Measurements from ENCODE around the gene ATP1A2. TPM values are rescaled to one million over a fixed set of nuclear protein-coding genes. Genes with fewer than 3 reads are reported as not detected.

ATP1A2 gene
- total and polyA plus RNA-seq, 4 donors, result 0.09 to 1.5 (median 0.29) TPM

DNA sequence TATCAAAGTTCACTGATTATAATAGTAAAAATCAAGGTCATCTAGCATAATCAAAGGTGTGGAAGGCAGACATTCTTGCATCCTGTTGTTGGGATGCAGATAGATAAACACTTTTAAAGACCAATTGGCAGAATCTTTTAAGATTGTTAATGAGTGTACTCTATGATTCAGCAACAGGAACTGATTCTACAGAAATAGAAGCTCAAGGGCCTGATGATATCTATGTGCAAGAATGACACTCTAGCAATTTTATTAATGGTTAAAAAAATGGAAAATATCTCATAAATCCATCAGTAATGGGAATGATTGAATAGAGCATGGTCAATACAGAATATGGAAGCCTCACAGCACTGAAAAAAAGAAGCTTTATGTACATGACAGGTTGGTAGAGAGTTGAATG, 33.7 kb downstream of the ATP1A2 start:
- Histone ChIP-seq H3K27me3 (ENCODE audit: control insufficient read depth in 4 of 4, insufficient read depth in 4 of 4, low read length in 3 of 4) (no peaks in the 10 kb centered on the region), H3K36me3 (ENCODE audit: control insufficient read depth in 4 of 4, insufficient read depth in 3 of 4, low read depth in 1 of 4, low read length in 3 of 4) (no peaks in the 10 kb centered on the region), H3K4me3 (ENCODE audit: low read depth in 1 of 3, low read length in 3 of 3) (no peak overlapping the region), H3K27ac (ENCODE audit: low read depth in 1 of 2, low read length in 2 of 2) (no peak overlapping the region), H3K9me3 (ENCODE audit: control insufficient read depth in 4 of 4, low read length in 3 of 4) (no peaks in the 10 kb centered on the region), H3K9ac (ENCODE audit: low read depth in 1 of 2, low read length in 2 of 2) (no peak overlapping the region), H3K4me1 (ENCODE audit: control insufficient read depth in 4 of 4, insufficient read depth in 4 of 4, low read length in 3 of 4) (no peaks in the 10 kb centered on the region)
- no peak for DNase-seq (ENCODE audit: low spot score)
- TF ChIP-seq SP1 (IDR thresholded peaks at IDR 0.05) (no peak), GABPA (IDR thresholded peaks at IDR 0.05 in 1 of 2, conservative IDR thresholded peaks at IDR 0.05 in 1 of 2) (no peak), NR2F2 (IDR thresholded peaks at IDR 0.05) (no peak), FOXA2 (IDR thresholded peaks at IDR 0.05) (no peak), YY1 (IDR thresholded peaks at IDR 0.05) (no peak), RAD21 (IDR thresholded peaks at IDR 0.05) (no peak), HNF4A (conservative IDR thresholded peaks at IDR 0.05) (no peak), JUND (IDR thresholded peaks at IDR 0.05) (no peak), TAF1 (conservative IDR thresholded peaks at IDR 0.05) (no peak), FOXA1 (IDR thresholded peaks at IDR 0.05) (no peak), HNF4G (IDR thresholded peaks at IDR 0.05) (no peak), EGR1 (IDR thresholded peaks at IDR 0.05; ENCODE audit: low read depth in 2 of 2) (no peak), RXRA (IDR thresholded peaks at IDR 0.05) (no peak)
- TF ChIP-seq, protein P1, sequence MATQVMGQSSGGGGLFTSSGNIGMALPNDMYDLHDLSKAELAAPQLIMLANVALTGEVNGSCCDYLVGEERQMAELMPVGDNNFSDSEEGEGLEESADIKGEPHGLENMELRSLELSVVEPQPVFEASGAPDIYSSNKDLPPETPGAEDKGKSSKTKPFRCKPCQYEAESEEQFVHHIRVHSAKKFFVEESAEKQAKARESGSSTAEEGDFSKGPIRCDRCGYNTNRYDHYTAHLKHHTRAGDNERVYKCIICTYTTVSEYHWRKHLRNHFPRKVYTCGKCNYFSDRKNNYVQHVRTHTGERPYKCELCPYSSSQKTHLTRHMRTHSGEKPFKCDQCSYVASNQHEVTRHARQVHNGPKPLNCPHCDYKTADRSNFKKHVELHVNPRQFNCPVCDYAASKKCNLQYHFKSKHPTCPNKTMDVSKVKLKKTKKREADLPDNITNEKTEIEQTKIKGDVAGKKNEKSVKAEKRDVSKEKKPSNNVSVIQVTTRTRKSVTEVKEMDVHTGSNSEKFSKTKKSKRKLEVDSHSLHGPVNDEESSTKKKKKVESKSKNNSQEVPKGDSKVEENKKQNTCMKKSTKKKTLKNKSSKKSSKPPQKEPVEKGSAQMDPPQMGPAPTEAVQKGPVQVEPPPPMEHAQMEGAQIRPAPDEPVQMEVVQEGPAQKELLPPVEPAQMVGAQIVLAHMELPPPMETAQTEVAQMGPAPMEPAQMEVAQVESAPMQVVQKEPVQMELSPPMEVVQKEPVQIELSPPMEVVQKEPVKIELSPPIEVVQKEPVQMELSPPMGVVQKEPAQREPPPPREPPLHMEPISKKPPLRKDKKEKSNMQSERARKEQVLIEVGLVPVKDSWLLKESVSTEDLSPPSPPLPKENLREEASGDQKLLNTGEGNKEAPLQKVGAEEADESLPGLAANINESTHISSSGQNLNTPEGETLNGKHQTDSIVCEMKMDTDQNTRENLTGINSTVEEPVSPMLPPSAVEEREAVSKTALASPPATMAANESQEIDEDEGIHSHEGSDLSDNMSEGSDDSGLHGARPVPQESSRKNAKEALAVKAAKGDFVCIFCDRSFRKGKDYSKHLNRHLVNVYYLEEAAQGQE (IDR thresholded peaks at IDR 0.05), result no peak
- TF ChIP-seq, protein P2, sequence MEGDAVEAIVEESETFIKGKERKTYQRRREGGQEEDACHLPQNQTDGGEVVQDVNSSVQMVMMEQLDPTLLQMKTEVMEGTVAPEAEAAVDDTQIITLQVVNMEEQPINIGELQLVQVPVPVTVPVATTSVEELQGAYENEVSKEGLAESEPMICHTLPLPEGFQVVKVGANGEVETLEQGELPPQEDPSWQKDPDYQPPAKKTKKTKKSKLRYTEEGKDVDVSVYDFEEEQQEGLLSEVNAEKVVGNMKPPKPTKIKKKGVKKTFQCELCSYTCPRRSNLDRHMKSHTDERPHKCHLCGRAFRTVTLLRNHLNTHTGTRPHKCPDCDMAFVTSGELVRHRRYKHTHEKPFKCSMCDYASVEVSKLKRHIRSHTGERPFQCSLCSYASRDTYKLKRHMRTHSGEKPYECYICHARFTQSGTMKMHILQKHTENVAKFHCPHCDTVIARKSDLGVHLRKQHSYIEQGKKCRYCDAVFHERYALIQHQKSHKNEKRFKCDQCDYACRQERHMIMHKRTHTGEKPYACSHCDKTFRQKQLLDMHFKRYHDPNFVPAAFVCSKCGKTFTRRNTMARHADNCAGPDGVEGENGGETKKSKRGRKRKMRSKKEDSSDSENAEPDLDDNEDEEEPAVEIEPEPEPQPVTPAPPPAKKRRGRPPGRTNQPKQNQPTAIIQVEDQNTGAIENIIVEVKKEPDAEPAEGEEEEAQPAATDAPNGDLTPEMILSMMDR (IDR thresholded peaks at IDR 0.05; ENCODE audit: low read depth, low read length, missing input control), result no peak
- TF ChIP-seq, protein P3, sequence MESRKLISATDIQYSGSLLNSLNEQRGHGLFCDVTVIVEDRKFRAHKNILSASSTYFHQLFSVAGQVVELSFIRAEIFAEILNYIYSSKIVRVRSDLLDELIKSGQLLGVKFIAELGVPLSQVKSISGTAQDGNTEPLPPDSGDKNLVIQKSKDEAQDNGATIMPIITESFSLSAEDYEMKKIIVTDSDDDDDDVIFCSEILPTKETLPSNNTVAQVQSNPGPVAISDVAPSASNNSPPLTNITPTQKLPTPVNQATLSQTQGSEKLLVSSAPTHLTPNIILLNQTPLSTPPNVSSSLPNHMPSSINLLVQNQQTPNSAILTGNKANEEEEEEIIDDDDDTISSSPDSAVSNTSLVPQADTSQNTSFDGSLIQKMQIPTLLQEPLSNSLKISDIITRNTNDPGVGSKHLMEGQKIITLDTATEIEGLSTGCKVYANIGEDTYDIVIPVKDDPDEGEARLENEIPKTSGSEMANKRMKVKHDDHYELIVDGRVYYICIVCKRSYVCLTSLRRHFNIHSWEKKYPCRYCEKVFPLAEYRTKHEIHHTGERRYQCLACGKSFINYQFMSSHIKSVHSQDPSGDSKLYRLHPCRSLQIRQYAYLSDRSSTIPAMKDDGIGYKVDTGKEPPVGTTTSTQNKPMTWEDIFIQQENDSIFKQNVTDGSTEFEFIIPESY (IDR thresholded peaks at IDR 0.05), result no peak
- TF ChIP-seq, protein P4, sequence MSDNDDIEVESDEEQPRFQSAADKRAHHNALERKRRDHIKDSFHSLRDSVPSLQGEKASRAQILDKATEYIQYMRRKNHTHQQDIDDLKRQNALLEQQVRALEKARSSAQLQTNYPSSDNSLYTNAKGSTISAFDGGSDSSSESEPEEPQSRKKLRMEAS (IDR thresholded peaks at IDR 0.05), result no peak
- TF ChIP-seq, protein P5, sequence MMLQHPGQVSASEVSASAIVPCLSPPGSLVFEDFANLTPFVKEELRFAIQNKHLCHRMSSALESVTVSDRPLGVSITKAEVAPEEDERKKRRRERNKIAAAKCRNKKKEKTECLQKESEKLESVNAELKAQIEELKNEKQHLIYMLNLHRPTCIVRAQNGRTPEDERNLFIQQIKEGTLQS (IDR thresholded peaks at IDR 0.05), result no peak
